ENCODE data around the gene POLR2L.

POLR2L gene

GRCh38 chr11:812390-812789 lies 29.9 kb downstream of the POLR2L start:
- TF ChIP-seq REST (IDR thresholded peaks at IDR 0.05; ENCODE audit: insufficient read depth in 1 of 2, low read depth in 2 of 2, low read length in 2 of 2) = no peak
- no peak for TF ChIP-seq POLR2AphosphoS5 (IDR thresholded peaks at IDR 0.05; ENCODE audit: low read depth, low read length)
- TF ChIP-seq FOXP2 (optimal IDR thresholded peaks at IDR 0.05; ENCODE audit: borderline replicate concordance, extremely low read depth, extremely low read length, insufficient read depth) = no peak
- TF ChIP-seq SIN3A (IDR thresholded peaks at IDR 0.05; ENCODE audit: borderline replicate concordance, insufficient read depth, low read length) = no peak
- no peak for TF ChIP-seq TAF1 (IDR thresholded peaks at IDR 0.05; ENCODE audit: borderline replicate concordance, insufficient read depth, low read length)

- TF ChIP-seq SIN3A (IDR thresholded peaks at IDR 0.05; ENCODE audit: borderline replicate concordance, insufficient read depth, low read length) = no peak
- TF ChIP-seq POLR2AphosphoS5 (IDR thresholded peaks at IDR 0.05; ENCODE audit: low read depth, low read length) = no peak; the same call in 1 of the 2 replicates
- no peak for TF ChIP-seq TAF1 (IDR thresholded peaks at IDR 0.05; ENCODE audit: borderline replicate concordance, insufficient read depth, low read length)
- no peak for TF ChIP-seq FOXP2 (optimal IDR thresholded peaks at IDR 0.05; ENCODE audit: borderline replicate concordance, extremely low read depth, extremely low read length, insufficient read depth)
- TF ChIP-seq REST (IDR thresholded peaks at IDR 0.05; ENCODE audit: insufficient read depth in 1 of 2, low read depth in 2 of 2, low read length in 2 of 2) = no peak
Measured at GRCh38 chr11:811446-812245, 30.7 kb downstream of the POLR2L start.

- no peak for TF ChIP-seq SIN3A (IDR thresholded peaks at IDR 0.05; ENCODE audit: borderline replicate concordance, insufficient read depth, low read length)
- TF ChIP-seq FOXP2 (optimal IDR thresholded peaks at IDR 0.05; ENCODE audit: borderline replicate concordance, extremely low read depth, extremely low read length, insufficient read depth) = no peak
- TF ChIP-seq TAF1 (IDR thresholded peaks at IDR 0.05; ENCODE audit: borderline replicate concordance, insufficient read depth, low read length) = no peak
- no peak; the same call in 1 of the 2 replicates for TF ChIP-seq POLR2AphosphoS5 (IDR thresholded peaks at IDR 0.05; ENCODE audit: low read depth, low read length)
- TF ChIP-seq REST (IDR thresholded peaks at IDR 0.05; ENCODE audit: insufficient read depth in 1 of 2, low read depth in 2 of 2, low read length in 2 of 2) = no peak
Measured at GRCh38 chr11:810040-810567, 32.2 kb downstream of the POLR2L start.

- TF ChIP-seq REST (IDR thresholded peaks at IDR 0.05; ENCODE audit: insufficient read depth in 1 of 2, low read depth in 2 of 2, low read length in 2 of 2) (peak; percentile 20 to 73; a peak in 2 of 4 replicates), FOXP2 (optimal IDR thresholded peaks at IDR 0.05; ENCODE audit: borderline replicate concordance, extremely low read depth, extremely low read length, insufficient read depth) (no peak), SIN3A (IDR thresholded peaks at IDR 0.05; ENCODE audit: borderline replicate concordance, insufficient read depth, low read length) (peak; percentile 79; the same call in 1 of the 2 replicates), TAF1 (IDR thresholded peaks at IDR 0.05; ENCODE audit: borderline replicate concordance, insufficient read depth, low read length) (peak; percentile 98), POLR2AphosphoS5 (IDR thresholded peaks at IDR 0.05; ENCODE audit: low read depth, low read length) (peak; percentile 84)
Measured at GRCh38 chr11:809287-810039, 32.9 kb downstream of the POLR2L start, which contains the start of gene RPLP2. RPLP2 (plus strand) TSS chr11:809967; CDS start chr11:810235, 268 bp downstream.
